Cardiac fibroblast (primary cell): ENCODE measurements around the gene PA2G4.
"Not testable (repeated sequence)": the region's sequence is repeated elsewhere in the genome, so short reads cannot be mapped to it uniquely, and the experiment has no call there.

Source experiments
- DNase-seq, 2 donors: peaks; one replicate each; pipeline versions ENCODE4 v3.0.0 to v3.0.0-alpha.2; 2010; ENCODE audit warnings: low read depth in 2 of 2
- H3K4me3 ChIP-seq, 2 donors: replicated peaks in 1 of 2; 1 replicate in 1 of 2; 2 replicates in 1 of 2; pipeline ENCODE4 v1.5.1; 2011; ENCODE audit warnings: low read depth in 2 of 2, low read length in 2 of 2, mild to moderate bottlenecking in 2 of 2, moderate library complexity in 1 of 2
- CTCF ChIP-seq: IDR thresholded peaks from one replicate; pipeline ENCODE4 v1.5.1; 2011; ENCODE audit warnings: low read depth, mild to moderate bottlenecking, low read length, inconsistent platforms

The PA2G4 gene

GRCh38 chr12:56104109-56104814, at the start of gene PA2G4:
PA2G4 (plus strand) TSS chr12:56104559; CDS start chr12:56104738, 179 bp downstream.
- TF ChIP-seq CTCF, result no peak
- DNase-seq, result peak; percentile 98 to 99
- peak within 1 kb of the TSS; percentile 93 to 94 for H3K4me3 ChIP-seq

GRCh38 chr12:56059964-56060363, 44.4 kb upstream of the PA2G4 start:
- DNase-seq, result peak; percentile 29 to 78
- H3K4me3 ChIP-seq, result not testable (repeated sequence)

- no peak for TF ChIP-seq CTCF
- peak in 1 of 2 donors; percentile 25 for DNase-seq
- no peak overlapping the region for H3K4me3 ChIP-seq
Observed at GRCh38 chr12:56061982-56062381, 42.4 kb upstream of the PA2G4 start.

GRCh38 chr12:56062996-56063395, 41.4 kb upstream of the PA2G4 start:
- no peak for TF ChIP-seq CTCF
- DNase-seq, result peak; percentile 29 to 43
- H3K4me3 ChIP-seq, result no peak overlapping the region

GRCh38 chr12:56071648-56072047, 32.7 kb upstream of the PA2G4 start:
- DNase-seq, result peak; percentile 27 to 52
- no peak overlapping the region for H3K4me3 ChIP-seq
- TF ChIP-seq CTCF, result no peak

- DNase-seq, result no peak
- TF ChIP-seq CTCF, result no peak
- H3K4me3 ChIP-seq, result no peak overlapping the region
Observed at GRCh38 chr12:56074396-56074795, 30.0 kb upstream of the PA2G4 start.

- H3K4me3 ChIP-seq, DNase-seq: not testable (repeated sequence)
Observed at GRCh38 chr12:56077966-56078365, 26.4 kb upstream of the PA2G4 start.

- no peak for TF ChIP-seq CTCF
- DNase-seq, result no peak
- H3K4me3 ChIP-seq, result no peak overlapping the region
Observed at GRCh38 chr12:56078427-56078826, 25.9 kb upstream of the PA2G4 start.
